OCI-M2 (cell line): ENCODE results near the gene COL11A2.

Experiments used
- DNase-seq: peaks from one replicate; lab custom pipeline; 2025; ENCODE audit not compliant: unreplicated experiment; lab: John Stamatoyannopoulos, UW

COL11A2 gene

GRCh38 chr6:33193619-33194018, 1.4 kb upstream of the COL11A2 start:
- no peak for DNase-seq

GRCh38 chr6:33192671-33193602, 670 bp upstream of the COL11A2 start:
- DNase-seq = no peak

GRCh38 chr6:33191383-33192104, 723 bp downstream of the COL11A2 start:
- no peak for DNase-seq

- DNase-seq = no peak
Measured at GRCh38 chr6:33190504-33191107, 1.7 kb downstream of the COL11A2 start.

- DNase-seq = no peak
Measured at GRCh38 chr6:33189625-33190448, 2.4 kb downstream of the COL11A2 start.

- no peak for DNase-seq
Measured at GRCh38 chr6:33189164-33189563, 3.1 kb downstream of the COL11A2 start.

- DNase-seq = no peak
Measured at GRCh38 chr6:33187809-33188208, 4.5 kb downstream of the COL11A2 start.

GRCh38 chr6:33185654-33186187, 6.5 kb downstream of the COL11A2 start:
- DNase-seq = no peak

- no peak for DNase-seq
Measured at GRCh38 chr6:33185190-33185589, 7.1 kb downstream of the COL11A2 start.

GRCh38 chr6:33183071-33183683, 9.1 kb downstream of the COL11A2 start:
- DNase-seq = no peak

- DNase-seq = no peak
Measured at GRCh38 chr6:33181141-33181540, 11.1 kb downstream of the COL11A2 start.

GRCh38 chr6:33178755-33179475, 13.4 kb downstream of the COL11A2 start:
- DNase-seq = no peak

- no peak for DNase-seq
Measured at GRCh38 chr6:33177552-33178446, 14.5 kb downstream of the COL11A2 start.

- no peak for DNase-seq
Measured at GRCh38 chr6:33176906-33177305, 15.4 kb downstream of the COL11A2 start.

GRCh38 chr6:33175436-33176069, 16.7 kb downstream of the COL11A2 start:
- no peak for DNase-seq

- no peak for DNase-seq
Measured at GRCh38 chr6:33174784-33175183, 17.5 kb downstream of the COL11A2 start.

GRCh38 chr6:33173535-33174180, 18.6 kb downstream of the COL11A2 start:
- DNase-seq = no peak
